ENCODE data around the gene ZMYND8.
"Not testable (repeated sequence)": the region's sequence is repeated elsewhere in the genome, so short reads cannot be mapped to it uniquely, and the experiment has no call there.

ZMYND8 gene

DNA sequence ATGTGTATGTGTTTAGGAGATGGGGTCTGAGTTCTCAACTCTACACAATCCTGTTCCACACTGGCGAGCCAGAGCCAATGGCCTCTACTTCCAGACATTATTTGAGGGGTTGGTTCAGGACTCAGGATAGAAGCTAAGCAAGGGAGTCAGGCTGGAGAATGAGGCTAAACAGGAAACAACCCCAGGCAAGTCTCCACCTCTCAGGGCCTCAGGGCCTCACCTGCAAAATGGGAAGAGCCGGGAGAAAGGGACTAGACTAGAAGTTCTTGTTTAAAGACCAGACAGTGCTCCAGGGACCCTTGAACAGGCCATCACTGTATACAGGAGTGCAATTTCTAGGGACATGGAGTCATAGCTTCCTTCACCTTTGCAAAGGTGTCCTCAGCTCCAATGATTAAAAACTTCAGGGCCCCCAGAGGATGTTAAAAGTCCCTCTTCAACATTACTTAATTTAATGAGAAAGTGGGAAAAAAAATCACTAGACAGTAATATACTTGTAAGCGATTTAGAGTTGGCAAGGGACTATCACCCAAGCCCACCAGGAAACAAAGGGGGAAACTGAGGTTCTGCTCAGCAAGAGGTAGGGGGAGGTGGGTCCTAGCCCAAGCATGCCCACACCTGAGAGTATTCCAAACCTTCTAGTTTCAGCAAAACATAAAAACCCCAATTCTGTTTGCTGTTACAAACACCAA, 41.7 kb downstream of the ZMYND8 start:
- H3K27ac ChIP-seq = no peak overlapping the region
- TF ChIP-seq ZFX (IDR thresholded peaks at IDR 0.05) = no peak
- TF ChIP-seq, protein P1, sequence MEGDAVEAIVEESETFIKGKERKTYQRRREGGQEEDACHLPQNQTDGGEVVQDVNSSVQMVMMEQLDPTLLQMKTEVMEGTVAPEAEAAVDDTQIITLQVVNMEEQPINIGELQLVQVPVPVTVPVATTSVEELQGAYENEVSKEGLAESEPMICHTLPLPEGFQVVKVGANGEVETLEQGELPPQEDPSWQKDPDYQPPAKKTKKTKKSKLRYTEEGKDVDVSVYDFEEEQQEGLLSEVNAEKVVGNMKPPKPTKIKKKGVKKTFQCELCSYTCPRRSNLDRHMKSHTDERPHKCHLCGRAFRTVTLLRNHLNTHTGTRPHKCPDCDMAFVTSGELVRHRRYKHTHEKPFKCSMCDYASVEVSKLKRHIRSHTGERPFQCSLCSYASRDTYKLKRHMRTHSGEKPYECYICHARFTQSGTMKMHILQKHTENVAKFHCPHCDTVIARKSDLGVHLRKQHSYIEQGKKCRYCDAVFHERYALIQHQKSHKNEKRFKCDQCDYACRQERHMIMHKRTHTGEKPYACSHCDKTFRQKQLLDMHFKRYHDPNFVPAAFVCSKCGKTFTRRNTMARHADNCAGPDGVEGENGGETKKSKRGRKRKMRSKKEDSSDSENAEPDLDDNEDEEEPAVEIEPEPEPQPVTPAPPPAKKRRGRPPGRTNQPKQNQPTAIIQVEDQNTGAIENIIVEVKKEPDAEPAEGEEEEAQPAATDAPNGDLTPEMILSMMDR (conservative IDR thresholded peaks at IDR 0.05) = no peak

DNA sequence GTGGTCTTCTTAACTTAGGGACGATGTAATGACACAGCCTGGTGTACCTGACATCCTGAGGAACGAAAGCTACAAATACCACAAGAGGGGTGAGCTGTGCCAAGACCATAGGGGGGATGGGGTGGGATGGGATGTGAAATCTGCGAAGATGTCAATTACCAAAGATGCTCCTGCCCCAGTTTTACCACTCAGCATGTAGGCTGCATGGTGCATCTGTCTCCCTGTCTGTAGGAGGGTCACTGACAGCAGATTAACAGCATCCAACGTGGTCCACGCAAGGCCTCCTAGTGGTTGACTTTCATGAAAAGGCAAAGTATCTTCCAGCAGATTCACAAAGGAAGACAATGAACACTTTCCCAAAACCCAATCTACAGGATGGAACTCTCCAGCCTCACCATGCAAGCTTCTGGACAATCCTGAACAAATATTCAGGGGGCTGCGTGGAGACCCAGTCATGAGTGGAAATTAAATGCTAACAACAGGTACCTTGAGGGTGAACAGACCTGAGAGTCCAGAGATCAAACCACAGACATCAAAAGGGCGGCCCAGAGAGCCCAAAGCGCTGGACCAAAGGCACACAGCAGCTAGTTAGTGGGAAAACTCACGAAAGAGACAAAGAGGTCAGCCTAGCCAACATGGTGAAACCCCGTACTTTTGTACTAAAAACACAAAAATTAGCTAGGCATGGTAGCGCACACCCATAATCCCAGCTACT, 44.4 kb downstream of the ZMYND8 start:
- H3K27ac ChIP-seq = no peak overlapping the region
- TF ChIP-seq, protein P1 (conservative IDR thresholded peaks at IDR 0.05) = no peak
- TF ChIP-seq ZFX (IDR thresholded peaks at IDR 0.05) = no peak

DNA sequence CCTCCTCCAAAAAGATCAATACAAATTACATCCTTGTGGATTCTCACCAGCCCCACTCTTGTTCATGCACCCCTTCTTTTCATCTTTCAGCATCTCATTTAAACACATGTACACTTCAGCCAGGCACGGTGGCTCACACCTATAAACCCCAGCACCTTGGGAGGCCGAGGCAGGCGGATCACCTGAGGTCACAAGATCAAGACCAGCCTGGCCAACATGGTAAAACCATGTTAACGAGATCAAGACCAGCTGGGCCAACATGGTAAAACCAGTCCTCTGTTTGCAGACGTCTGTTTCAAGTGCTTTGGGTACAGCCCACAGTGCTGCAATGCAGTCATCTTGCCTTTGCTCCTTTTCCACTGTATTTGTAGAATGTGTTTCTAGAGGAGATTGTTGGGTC, 45.3 kb downstream of the ZMYND8 start:
- TF ChIP-seq, protein P1 (conservative IDR thresholded peaks at IDR 0.05) = no peak
- TF ChIP-seq ZFX (IDR thresholded peaks at IDR 0.05) = no peak
- H3K27ac ChIP-seq = no peak overlapping the region

GRCh38 chr20:47310729-47311128, 45.8 kb downstream of the ZMYND8 start:
- TF ChIP-seq, protein P1 (conservative IDR thresholded peaks at IDR 0.05) = no peak
- TF ChIP-seq ZFX (IDR thresholded peaks at IDR 0.05) = no peak

GRCh38 chr20:47309806-47310426, 46.6 kb downstream of the ZMYND8 start:
- TF ChIP-seq ZFX (IDR thresholded peaks at IDR 0.05) = no peak
- TF ChIP-seq, protein P1 (conservative IDR thresholded peaks at IDR 0.05) = no peak
- no peak overlapping the region for H3K27ac ChIP-seq

More at GRCh38 chr20:47310729-47311128, 45.8 kb downstream of the ZMYND8 start:
- no peak overlapping the region for H3K27ac ChIP-seq

- no peak overlapping the region for H3K27ac ChIP-seq
- TF ChIP-seq, protein P1 (conservative IDR thresholded peaks at IDR 0.05) = no peak
- no peak for TF ChIP-seq ZFX (IDR thresholded peaks at IDR 0.05)
Observed at GRCh38 chr20:47309394-47309793, 47.1 kb downstream of the ZMYND8 start.

GRCh38 chr20:47307569-47307968, 48.9 kb downstream of the ZMYND8 start:
- H3K27ac ChIP-seq = not testable (repeated sequence)
